Activated T-cell treated with anti-CD3 and anti-CD28 coated beads, Interleukin-2, amount 50 U/mL, for 48 hours (primary cell): ENCODE results near the gene UBE2D4.
"Not testable (repeated sequence)": the region's sequence is repeated elsewhere in the genome, so short reads cannot be mapped to it uniquely, and the experiment has no call there.

ENCODE experiments used
- DNase-seq, 2 experiments: peaks; one replicate each; pipeline ENCODE4 v3.0.0-alpha.2; 2020

UBE2D4 gene

DNA sequence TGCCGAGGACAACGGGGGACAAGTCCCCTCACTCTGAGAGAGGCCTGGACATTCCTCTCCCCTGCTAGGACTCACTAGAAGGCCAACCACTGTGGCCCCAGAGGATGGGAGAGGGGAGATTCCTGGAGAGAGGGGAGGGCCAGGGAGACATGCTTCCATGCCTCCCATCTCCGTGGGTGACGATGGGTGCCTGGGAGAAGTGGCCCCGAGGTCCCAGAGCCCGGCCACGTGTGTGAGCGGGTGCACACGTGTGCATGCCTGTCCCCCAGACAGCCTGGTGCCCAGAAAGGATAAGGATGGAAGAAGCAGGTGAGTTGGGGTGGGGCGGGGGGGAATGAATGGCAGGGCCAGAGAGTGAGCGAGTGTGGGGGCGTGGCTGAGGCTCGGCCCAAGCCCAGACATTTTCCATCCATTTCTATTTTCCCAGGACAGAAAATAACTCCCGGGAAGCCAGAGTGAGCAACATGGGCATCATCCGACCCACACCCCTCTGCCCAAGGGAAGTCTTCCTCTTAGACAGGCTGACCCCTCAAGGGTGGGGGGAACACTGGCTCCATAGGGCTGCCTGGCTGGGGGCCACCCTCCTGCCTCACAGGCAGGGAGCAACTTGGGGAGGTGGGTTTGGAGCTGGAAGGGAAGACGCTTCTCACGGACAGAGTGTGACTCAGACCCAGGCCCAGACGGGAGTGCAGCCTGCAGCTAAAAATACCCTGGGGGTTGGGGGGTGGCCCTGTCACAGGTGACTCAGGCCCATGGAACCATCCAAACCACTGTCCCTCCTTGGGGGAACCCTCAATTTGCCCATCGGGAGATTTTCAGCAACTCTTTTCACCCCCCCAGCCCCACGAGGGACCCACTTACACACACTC, 42.2 kb downstream of the UBE2D4 start:
- DNase-seq, result not testable (repeated sequence)

DNA sequence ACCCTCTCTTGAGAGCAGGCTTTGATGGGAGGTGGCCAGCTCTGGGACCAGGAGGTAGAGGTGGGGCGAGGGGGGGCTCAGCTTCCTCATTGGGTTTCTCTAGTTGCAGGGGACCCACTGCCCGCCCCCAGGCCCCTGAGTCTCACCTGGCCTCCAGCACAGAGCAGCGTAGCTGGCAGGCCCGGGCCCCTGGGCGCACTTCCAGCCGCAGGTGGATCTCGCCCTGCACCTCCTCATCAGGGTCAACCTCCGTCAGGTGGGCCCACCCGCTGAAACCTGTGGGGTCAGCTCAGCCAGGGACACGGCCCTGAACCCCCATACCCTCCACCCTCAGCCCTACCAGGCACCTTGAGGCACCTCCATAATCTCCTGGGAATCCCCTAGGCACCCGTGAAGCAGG, 43.4 kb downstream of the UBE2D4 start:
- DNase-seq, result not testable (repeated sequence)

DNA sequence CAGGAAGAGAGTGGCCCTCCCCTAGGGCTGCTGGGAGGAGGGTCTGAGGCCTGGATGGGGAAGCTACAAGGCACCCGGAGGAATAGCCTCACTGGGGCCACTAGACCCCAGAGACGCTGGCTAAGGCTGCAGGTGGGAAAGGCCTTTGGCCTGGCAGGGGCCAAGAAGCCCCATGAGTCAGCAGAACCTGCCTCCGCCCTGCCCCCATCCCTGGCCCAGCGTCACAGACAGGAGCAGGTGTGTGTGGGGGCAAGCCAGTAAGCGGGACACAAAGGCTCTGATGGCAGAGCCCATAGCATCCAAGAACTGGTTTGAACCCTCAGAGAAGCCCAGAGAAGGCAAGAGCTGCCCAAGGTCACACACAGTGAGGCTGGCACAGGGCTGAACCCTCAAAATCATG, 44.5 kb downstream of the UBE2D4 start:
- DNase-seq, result not testable (repeated sequence)

DNA sequence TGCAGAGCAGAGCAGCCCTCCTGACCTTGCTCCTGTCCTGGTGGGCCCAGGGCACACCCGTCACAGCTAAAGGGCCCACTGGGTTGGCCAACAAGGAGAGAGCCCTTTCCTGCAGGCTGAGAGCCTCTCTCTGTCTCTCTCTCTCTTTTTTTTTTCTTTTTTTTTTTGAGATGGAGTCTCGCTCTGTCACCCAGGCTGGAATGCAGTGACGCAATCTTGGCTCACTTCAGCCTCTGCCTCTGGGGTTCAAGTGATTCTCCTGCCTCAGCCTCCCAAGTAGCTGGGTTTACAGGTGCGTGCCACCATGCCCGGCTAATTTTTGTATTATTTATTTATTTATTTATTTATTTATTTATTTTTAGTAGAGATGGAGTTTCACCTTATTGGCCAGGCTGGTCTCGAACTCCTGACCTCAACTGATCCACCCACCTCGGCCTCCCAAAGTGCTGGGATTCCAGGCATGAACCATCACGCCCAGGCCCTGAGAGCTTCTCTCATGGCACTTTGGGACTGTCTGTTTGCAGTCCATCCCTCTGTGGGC, 47.9 kb downstream of the UBE2D4 start:
- not testable (repeated sequence) for DNase-seq

DNA sequence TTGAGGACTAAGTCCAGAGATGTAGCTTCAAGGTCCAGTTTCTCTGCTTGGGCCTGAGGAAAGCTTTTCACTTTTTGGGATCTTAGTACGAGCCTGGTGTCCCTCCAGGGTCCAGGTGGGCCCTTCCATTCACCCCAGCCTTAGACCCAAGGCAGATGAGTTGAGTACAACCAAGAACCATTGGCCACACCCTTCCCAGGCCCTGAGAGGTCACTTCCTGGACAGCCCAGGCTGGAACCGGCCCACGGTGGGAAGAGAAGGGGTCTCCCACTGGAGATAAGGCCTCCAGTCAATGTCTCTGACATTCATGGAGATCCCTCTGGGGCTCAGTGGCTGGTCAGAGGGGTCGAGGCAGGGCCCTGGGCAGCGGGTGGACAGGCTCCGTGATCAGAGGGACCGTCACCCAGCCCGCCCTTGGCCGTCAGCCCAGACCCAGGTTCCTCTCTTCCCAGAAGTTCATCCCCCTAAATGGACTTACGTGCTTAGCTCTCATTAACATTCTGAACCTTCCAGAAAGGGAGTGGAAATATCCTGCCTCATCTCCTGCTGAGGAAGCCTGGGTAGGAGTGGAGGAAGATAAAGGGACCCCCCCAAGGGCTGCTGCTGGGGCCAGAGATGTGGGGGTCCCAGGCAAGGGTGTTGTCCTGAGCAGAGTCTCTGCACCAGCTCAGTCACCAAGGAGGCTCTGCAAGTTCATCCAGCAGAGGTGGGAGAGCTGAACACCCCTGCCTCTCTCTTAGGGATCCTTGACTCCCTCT, 48.7 kb downstream of the UBE2D4 start:
- not testable (repeated sequence) for DNase-seq

DNA sequence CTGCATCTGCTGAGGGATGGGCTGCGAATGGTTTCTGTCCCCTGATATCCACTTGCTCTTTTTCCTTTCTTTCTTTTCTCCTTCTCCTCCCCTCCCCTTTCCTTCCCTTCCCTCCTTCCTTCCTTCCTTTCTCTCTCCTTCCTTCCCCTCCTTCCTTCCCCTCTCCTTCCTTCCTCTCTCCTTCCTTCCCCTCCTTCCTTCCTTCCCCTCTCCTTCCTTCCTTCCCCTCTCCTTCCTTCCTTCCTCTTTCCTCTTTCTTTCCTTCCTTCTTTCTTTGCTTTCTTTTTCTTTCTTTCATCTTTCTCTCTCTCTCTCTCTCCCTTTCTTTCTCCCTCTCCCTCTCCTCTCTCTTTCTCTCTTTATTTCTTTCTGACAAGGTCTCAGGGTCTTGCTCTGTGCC, 51.3 kb downstream of the UBE2D4 start:
- DNase-seq, result no peak

DNA sequence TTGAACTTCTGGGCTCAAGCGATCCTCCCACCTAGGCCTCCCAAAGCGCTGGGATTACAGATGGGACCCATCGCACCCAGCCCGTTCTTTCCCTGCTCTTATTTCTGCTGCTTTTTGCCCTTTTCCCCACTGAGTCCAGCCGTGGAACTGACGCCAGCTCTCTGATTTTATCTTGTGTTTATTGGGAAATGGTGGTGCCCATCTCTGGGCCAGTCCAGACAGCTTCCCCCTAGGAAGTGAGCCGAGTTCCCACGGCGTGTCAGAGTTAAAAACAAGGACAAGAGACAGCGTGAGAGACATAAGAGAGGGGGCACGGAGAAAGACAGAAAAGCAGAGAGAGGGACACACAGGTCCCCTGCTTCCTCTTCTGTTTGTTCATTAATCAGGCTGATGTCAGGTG, 51.9 kb downstream of the UBE2D4 start:
- not testable (repeated sequence) for DNase-seq

DNA sequence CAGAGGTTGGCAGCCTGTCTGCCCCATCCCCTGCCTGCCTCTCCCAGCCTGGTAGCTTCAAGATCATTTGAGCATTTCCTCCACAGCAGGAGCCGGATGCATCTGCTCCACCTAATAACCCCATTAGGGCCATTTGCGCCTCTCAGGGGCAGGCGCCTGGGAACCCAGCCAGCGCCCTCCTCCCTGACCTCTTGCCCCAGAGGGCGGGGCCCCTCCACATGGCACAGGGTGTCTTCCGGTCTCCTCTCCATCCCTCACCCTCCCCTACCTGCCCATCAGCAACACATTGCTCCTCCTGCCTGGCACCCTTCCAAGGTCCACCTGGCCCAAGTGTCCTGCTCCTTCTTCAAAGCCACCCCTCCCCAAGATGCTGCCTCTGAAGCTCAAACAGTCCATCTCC, 56.6 kb downstream of the UBE2D4 start:
- not testable (repeated sequence) for DNase-seq

DNA sequence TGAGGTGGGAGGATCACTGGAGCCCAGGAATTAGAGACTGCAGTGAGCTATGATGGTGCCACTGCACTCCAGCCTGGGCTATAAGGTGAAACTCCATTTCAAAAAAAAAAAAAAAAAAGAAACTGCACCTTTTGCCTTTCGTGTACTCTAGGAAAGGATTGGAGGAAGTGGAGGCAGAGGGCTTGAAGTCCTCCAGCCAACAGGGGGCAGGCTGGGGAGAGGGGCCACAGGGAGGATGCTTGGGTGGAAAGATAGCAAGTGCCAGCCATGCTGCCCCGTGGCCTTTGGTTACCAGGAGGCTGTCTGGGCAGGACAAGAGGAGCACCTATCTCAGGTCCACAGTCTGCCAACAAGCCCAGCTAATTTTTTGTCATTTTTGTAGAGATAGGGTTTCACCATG, 57.5 kb downstream of the UBE2D4 start:
- DNase-seq, result not testable (repeated sequence)

DNA sequence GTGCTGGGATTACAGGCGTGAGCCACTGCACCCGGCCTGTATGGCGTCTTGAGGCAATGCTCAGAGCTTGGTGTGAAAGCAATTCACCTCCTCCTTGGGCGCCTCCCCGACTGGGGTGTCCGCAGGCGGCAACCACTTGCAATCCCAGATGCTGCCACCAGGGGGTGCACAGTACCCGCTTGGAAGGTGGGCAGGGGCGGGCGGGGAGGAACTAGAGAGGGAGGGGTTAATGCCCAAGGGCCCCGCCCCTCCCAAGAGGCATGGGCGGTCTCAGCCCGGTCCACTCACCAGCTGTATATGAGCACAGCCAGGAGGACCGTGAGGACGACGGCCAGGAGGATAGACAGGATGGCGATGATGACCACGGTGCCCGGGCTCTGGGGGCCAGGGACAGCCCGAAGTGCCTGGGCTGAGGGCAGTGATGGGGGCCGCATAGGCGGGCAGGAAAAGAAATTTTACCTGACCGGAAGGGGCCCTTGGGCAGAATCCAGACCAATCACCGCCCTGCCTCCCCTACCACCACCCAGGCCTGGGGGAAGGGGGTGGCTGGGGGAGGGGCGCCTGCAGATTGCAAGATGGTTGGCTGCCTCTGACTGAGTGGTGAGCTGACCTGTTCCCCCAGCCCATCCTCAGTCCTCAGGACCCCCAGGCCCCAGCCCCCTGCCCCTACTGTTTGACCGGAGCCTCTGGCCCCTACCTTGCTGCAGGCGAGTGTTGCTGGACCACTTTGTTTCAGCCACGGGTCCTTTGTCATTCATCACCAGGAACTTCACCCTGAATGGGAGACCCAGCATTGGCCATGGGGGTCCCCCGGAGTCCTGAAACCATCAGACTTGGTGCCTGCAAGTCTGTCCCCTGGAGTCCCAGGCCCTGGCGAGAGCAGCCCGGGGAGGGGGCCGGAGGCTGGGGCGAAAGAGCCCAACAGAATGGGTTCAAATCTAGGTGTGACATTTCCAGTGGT, 59.9 kb downstream of the UBE2D4 start:
- DNase-seq, result peak; percentile 94

DNA sequence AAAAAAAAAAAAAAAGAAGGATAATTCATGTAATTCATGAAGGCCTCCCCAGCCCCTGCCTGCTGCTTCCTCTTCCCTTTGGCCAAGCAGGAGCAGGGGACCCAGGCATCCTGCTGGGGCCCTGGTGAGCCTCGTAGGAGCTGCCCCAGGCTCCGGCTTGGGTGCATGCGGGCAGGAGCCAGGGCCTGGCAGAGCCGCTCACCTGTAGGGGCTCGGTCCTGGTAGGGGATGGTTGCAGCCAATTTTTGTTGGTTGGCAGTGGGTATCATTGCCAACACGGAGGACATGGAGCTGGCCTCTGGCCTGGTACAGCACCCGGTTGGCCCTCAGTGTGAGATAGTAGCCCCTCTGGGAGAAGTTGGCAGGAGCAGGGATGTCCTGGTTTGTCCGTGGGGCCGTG, 61.2 kb downstream of the UBE2D4 start:
- DNase-seq, result not testable (repeated sequence)

DNA sequence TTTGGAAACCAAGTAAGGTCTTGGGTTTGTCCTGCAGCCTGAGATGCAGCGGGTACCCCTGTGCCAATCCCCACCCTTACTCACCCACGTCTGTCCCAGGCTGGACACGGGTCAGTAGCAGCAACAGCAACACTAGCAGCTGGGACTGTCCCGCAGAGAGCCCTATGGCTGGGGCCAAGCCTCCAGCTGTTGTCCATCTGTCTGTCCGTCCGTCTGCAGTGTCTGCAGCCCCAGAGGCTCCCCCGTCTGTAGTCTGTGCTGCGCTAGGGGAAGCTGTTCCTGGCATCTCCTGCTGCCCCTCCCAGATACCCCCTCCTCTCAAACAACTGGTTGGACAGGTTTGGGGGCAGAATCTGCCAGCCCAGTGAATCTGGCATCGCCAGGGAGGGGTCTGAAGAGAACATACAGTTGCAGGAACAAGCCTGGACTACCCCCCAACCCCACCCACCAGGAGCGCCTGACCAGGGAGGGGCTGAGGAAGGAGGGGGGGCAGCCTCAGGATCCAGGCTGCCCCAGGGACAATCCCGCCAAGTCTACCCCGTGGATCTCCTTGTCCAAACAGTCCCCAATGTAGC, 63.9 kb downstream of the UBE2D4 start:
- not testable (repeated sequence) for DNase-seq

DNA sequence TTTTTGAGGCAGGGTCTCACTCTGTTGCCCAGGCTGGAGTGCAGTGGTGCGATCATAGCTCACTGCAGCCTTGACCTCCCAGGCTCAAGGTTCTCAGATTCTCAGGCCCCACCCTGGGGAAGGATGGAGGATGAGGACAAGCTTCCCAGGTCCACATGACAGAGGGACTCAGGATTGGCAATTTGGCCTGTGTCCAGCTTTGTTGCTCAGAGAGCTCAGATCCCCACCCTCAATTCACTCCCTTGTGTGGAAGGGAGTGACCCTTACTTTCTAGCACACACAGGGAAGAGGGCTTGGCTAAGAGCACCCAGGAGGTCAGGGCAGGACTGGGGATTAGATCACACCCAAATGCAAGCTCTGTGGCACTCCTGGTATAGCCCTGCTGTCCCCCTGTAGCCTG, 64.6 kb downstream of the UBE2D4 start:
- DNase-seq, result not testable (repeated sequence)

DNA sequence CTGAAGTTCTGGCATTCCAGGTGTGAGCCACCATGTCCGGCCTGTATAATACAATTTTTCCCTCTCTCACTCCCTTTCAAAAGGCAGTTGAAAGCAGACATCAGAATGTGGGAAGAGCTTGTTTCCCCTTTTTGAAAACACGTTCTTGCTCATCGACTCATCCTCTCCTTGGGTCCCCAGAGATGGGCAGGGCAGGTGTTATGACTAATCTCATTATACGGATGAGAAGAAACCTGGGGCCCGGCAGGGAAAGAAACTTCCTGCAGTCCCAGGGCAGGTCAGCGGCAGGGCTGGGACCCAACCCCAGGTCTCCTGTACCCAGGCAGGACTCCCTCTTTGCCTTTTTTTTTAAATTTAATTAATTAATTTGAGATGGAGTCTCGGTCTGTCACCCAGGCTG, 66.7 kb downstream of the UBE2D4 start:
- DNase-seq, result not testable (repeated sequence)

DNA sequence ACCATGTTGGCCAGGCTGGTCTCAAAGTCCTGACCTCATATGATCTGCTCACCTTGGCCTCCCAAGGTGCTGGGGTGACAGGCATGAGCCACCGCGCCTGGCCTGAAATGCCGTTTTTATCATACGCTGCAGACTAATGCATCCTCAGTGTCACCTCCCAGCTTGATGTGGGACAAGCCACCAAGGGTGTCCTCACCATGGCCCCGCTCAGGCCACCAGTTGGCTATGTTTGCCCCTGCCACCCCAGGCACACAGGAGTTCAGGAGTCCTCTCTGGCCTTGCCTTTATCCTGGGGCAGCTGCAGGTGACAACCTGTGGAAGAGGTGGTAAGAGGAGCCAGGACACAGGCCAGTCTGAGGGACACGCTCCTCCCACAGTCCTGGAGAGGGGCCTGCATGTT, 68.4 kb downstream of the UBE2D4 start:
- DNase-seq, result not testable (repeated sequence)

DNA sequence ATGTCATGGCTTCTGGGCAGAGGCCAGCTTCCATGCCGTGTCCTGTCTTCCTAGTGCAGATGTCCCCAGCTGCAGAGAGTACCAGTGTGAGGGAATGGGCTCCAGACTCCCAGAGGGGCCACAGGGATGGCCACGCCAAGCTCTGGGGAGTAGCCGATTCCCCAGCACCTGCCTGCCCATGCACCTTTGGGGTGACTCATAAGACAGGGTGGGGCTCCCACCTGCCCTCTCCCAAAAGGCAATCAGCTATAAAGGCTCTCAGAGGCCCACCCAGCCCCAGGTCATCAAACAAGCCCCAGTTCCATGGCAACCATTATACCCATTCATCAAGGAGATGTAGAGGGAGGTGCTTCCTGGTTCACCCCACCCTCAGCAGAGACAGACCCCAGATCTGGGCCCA, 71.3 kb downstream of the UBE2D4 start, which contains the start of gene SPDYE1:
SPDYE1 (plus strand) TSS at position 366 of the 400 bp plus-strand sequence. CDS start 2,053 bp downstream, outside the sequence.
- not testable (repeated sequence) for DNase-seq
